ENCODE data around the gene GRHL3. TPM values are rescaled to one million over a fixed set of nuclear protein-coding genes. Genes with fewer than 3 reads are reported as not detected.

GRHL3 gene
- total RNA-seq, 2 experiments from 2014 or later: not detected

GRCh38 chr1:24288479-24288878 lies 30.7 kb upstream of the GRHL3 start:
- ATAC-seq: no peak
- Mint-ChIP-seq H3K27me3 (peaks cover 6% of the 10 kb centered on the region), H3K4me3 (no peak overlapping the region), H3K27ac (no peak overlapping the region), H3K9me3 (no peaks in the 10 kb centered on the region), H3K4me1 (ENCODE audit: low read depth) (no peaks in the 10 kb centered on the region), H3K36me3 (ENCODE audit: low read depth) (no peaks in the 10 kb centered on the region)
- no peak for DNase-seq
- POLR2A ChIA-PET: interaction anchor here (0.8 kb wide), 1 partner anchor 24 kb away, joined by 3 read pairs; no protein-coding TSS in a partner anchor
- TF ChIP-seq, protein P1, sequence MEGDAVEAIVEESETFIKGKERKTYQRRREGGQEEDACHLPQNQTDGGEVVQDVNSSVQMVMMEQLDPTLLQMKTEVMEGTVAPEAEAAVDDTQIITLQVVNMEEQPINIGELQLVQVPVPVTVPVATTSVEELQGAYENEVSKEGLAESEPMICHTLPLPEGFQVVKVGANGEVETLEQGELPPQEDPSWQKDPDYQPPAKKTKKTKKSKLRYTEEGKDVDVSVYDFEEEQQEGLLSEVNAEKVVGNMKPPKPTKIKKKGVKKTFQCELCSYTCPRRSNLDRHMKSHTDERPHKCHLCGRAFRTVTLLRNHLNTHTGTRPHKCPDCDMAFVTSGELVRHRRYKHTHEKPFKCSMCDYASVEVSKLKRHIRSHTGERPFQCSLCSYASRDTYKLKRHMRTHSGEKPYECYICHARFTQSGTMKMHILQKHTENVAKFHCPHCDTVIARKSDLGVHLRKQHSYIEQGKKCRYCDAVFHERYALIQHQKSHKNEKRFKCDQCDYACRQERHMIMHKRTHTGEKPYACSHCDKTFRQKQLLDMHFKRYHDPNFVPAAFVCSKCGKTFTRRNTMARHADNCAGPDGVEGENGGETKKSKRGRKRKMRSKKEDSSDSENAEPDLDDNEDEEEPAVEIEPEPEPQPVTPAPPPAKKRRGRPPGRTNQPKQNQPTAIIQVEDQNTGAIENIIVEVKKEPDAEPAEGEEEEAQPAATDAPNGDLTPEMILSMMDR (IDR thresholded peaks at IDR 0.05): no peak
- CTCF ChIA-PET: interaction anchor here (1.4 to 1.7 kb wide), 2 partner anchors 103 to 138 kb away, joined by 4 to 6 read pairs; no protein-coding TSS in a partner anchor
- intact Hi-C loops (cut with micrococcal nuclease): no loop called here

DNA sequence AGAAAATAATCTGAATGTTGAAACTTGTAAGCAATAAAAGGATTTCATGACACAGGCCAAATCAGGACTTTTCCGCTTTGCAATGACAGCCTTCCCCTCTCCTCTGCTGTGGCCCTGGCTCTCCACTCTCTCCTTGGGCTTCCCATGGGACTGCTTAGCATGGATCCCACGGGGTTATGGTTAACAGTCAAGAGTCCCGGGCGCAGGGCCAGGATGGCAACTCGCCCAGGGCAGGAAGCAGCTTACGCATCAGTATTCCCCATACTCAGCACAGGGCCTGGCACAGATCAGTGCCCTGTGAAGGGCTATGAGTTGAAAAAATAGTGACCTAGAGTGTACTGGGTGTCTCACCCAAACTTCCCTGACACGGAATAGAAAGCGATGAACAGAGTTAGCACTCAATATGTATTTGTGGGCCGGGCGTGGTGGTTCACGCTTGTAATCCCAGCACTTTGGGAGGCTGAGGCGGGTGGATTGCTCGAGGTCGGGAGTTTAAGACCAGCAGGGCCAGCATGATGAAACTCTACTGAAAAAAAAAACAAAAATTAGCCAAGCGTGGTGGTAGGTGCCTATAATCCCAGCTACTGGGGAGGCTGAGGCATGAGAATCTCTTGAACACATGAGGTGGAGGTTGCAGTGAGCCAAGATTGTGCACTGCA lies 29.1 kb upstream of the GRHL3 start:
- ATAC-seq: no peak
- H3K27ac Mint-ChIP-seq: no peak overlapping the region
- DNase-seq: no peak
- H3K36me3 Mint-ChIP-seq (ENCODE audit: low read depth): no peaks in the 10 kb centered on the region
- H3K27me3 Mint-ChIP-seq: peaks cover 3% of the 10 kb centered on the region
- intact Hi-C loops (cut with micrococcal nuclease): no loop called here
- H3K4me1 Mint-ChIP-seq (ENCODE audit: low read depth): no peaks in the 10 kb centered on the region
- no peak overlapping the region for H3K4me3 Mint-ChIP-seq
- TF ChIP-seq, protein P1 (IDR thresholded peaks at IDR 0.05): no peak
- H3K9me3 Mint-ChIP-seq: no peaks in the 10 kb centered on the region
- CTCF ChIA-PET: interaction anchor here (0.6 kb wide), 1 partner anchor 94 kb away, joined by 3 read pairs; no protein-coding TSS in a partner anchor
- POLR2A ChIA-PET: no interaction called here

DNA sequence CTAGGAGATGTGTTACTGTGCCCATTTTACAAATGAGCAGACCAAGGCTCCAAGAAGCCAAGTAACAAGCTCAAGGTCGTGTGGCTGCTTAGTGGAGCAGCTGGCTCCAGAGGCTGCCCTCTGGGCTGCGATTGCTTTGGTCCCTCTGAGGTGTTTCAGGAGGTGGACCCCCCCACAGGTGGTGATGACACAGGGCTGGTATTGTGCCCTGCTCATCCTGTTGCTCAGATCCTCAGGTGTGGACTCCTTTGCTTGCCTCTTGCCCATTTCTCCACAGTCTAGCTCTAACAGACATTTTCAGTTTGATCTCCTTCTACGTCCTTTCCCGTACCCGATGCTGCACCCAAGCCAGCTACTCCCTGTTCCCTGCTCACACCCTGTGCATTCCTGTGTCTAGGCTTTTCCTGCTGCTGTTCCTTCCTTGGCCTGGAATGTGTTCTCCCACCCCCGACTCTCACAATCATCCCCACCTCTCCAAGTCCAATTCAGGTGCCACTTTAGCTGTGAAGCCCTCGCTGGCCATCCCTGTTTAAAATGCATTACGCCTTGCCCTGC lies 28.1 kb upstream of the GRHL3 start:
- Mint-ChIP-seq H3K36me3 (ENCODE audit: low read depth) (no peaks in the 10 kb centered on the region), H3K4me1 (ENCODE audit: low read depth) (no peaks in the 10 kb centered on the region), H3K27ac (no peak overlapping the region), H3K4me3 (no peak overlapping the region), H3K9me3 (no peaks in the 10 kb centered on the region), H3K27me3 (peaks cover 5% of the 10 kb centered on the region)
- ChIA-PET POLR2A (no interaction called here), CTCF (interaction anchor here (0.6 to 1.1 kb wide), 3 partner anchors 31 to 93 kb away, joined by 3 to 5 read pairs (median 3); no protein-coding TSS in a partner anchor)
- TF ChIP-seq, protein P1 (IDR thresholded peaks at IDR 0.05): no peak
- DNase-seq (no peak), ATAC-seq (no peak)
- intact Hi-C loops (cut with micrococcal nuclease): no loop called here

GRCh38 chr1:24292103-24292502 lies 27.1 kb upstream of the GRHL3 start:
- TF ChIP-seq, protein P1 (IDR thresholded peaks at IDR 0.05): no peak
- Mint-ChIP-seq H3K27me3 (peaks cover 5% of the 10 kb centered on the region), H3K36me3 (ENCODE audit: low read depth) (no peaks in the 10 kb centered on the region), H3K4me1 (ENCODE audit: low read depth) (no peaks in the 10 kb centered on the region), H3K27ac (no peak overlapping the region), H3K9me3 (no peaks in the 10 kb centered on the region), H3K4me3 (no peak overlapping the region)
- CTCF ChIA-PET: interaction anchor here (1.1 kb wide), 1 partner anchor 94 kb away, joined by 5 read pairs; no protein-coding TSS in a partner anchor
- ATAC-seq: no peak
- intact Hi-C loops (cut with micrococcal nuclease): no loop called here
- no peak for DNase-seq
- POLR2A ChIA-PET: no interaction called here

DNA sequence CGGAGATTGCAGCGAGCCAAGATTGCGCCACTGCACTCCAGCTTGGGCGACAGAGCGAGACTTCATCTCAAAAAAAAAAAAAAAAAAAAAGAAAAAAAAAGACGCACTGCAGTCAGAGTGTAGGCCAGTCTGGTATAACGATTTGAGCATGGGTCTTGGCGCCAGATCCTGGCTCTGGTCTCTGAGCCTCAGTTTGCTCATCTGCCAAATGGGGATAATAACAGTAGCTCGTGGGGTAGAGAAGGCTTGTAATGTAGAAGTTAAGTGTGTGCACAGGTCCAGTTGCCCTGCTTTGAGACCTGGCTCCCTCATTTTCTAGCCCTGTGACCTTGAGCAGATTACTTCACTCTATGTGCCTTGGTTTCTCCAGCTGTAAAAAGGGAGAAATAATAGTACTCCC lies 26.3 kb upstream of the GRHL3 start:
- ATAC-seq (no peak), DNase-seq (no peak)
- CTCF ChIA-PET: no interaction called here
- TF ChIP-seq, protein P1 (IDR thresholded peaks at IDR 0.05): no peak
- Mint-ChIP-seq H3K27me3 (peaks cover 8% of the 10 kb centered on the region), H3K4me1 (ENCODE audit: low read depth) (no peaks in the 10 kb centered on the region), H3K4me3 (no peak overlapping the region), H3K27ac (no peak overlapping the region), H3K36me3 (ENCODE audit: low read depth) (no peaks in the 10 kb centered on the region), H3K9me3 (no peaks in the 10 kb centered on the region)
- POLR2A ChIA-PET: no interaction called here
- intact Hi-C loops (cut with micrococcal nuclease): no loop called here

Measured in activated CD8-positive, alpha-beta T cell treated with anti-CD3 and anti-CD28 coated beads for 36 hours (primary cell).